Stomach (tissue), 4 donors: ENCODE measurements around the gene TBX15.

ENCODE experiments used
- CTCF ChIP-seq, 7 experiments: fragments of 450-650 bp in 4 of 7; fragments of 200-600 bp in 3 of 7; sonication (generic) in 3 of 7; IDR thresholded peaks; one replicate each; pipeline ENCODE4 v1.5.1; 2016 to 2019; ENCODE audit warnings: antibody characterized with exemption in 7 of 7, control low read depth in 2 of 7, mild to moderate bottlenecking in 1 of 7
- POLR2A ChIP-seq, 4 donors: fragments of 450-650 bp; IDR thresholded peaks; one replicate each; pipeline ENCODE4 v1.6.1; 2016; ENCODE audit warnings: antibody characterized with exemption in 4 of 4, control low read depth in 2 of 4, mild to moderate bottlenecking in 1 of 4, moderate library complexity in 1 of 4
- POLR2AphosphoS5 ChIP-seq, 3 donors: sonication (generic); formaldehyde crosslinking; IDR thresholded peaks; one replicate each; pipeline ENCODE4 v1.6.1; 2016; ENCODE audit warnings: antibody characterized with exemption in 3 of 3

GRCh38 chr1:118884946-118885345 lies 103.2 kb downstream of the TBX15 start:
- TF ChIP-seq POLR2A (IDR thresholded peaks at IDR 0.05) = no peak
- TF ChIP-seq CTCF (IDR thresholded peaks at IDR 0.05) = no peak
- no peak for TF ChIP-seq POLR2AphosphoS5 (IDR thresholded peaks at IDR 0.05)
